ENCODE data around the gene PMPCA.
A peak's percentile ranks its signal among the peaks of the same experiment; 100 is the strongest.

The PMPCA gene

GRCh38 chr9:136410500-136411287 lies at the start of gene PMPCA, which contains the start of gene ENTR1:
Gene PMPCA, plus strand, starts transcription at chr9:136410658. Its CDS starts 11 bp downstream, at chr9:136410669.
Gene ENTR1, minus strand, starts transcription at chr9:136410614. Its CDS starts 217 bp downstream, at chr9:136410397.
- no peak for DNase-seq (ENCODE audit: low read depth)

- DNase-seq (ENCODE audit: low read depth), result no peak
Observed at GRCh38 chr9:136361047-136361753, 49.3 kb upstream of the PMPCA start.

DNA sequence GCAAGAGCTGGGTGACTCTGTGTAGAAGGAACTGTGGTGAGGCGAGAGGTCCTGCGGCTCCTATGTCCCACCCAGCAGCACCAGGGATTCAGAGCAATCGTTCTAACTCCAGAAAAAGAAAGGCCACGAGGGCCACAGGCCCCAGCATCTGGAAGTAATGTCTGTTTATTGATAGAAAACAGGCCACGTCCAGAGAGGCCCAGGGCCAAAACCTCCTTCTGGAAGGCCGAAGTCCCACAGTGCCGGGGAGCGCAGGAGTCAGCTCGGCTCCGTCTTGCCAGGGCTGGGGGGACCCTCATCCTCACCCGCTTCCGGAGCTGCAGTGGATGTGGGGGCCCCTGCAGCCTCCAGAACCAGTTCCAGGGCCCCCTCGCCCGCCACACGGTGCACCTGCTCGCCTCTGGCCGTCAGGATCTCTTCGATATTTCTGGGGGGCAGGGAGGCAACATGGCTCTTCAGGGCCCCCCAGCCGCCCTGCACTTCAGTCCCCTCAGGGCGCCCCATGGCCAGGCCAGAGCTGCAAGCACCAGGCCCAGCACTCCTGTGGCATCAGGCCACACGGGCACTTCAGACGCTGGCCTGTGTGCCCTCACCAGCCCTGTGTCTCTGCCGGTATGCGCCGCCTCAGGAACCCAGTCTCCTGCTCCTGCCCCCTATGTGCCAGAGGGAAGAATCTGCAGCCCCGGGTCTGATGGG lies 48.6 kb upstream of the PMPCA start:
- DNase-seq (ENCODE audit: low read depth), result no peak

GRCh38 chr9:136362450-136362784 lies 48.0 kb upstream of the PMPCA start:
- no peak for DNase-seq (ENCODE audit: low read depth)

DNA sequence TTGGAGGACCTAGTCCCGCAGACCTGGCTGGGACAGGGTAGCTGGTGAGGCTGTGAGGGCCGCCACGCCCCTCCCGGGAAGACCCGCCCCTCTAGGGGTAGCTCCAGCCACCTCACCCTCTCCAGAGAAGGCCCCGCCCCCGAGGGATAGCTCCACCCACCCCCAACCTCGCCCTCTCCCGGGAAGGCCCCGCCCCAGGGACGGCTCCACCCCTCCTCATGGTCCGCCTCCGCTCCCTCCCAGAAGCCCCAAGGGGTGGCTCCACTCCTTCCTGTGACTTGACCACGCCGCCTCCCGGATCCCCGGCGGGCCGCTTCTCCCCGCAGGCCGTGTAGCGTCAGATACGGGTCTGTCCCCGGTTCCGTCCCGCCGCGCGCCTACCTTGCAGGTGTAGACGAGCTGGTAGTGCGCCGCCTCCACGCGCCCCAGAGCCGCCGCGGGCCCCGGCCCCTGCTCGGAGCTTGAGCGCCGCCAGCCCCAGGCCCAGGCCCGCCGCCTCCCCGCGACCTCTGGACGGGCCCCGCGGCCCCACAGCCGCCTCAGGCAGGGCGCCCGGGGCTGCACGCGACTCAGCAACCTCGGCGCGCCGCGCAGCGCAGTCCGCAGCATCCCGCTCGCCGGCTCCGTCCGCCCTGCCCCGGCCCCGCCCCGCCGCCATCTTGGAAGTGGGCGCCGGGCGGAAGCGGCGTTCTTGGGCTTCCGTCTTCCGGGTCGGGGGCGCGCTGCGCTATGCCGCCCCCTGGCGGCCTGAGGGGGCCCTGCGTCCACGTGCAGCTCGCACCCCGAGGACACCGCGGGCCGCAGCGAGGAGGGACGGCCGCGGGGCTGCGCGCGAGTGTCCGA lies 47.1 kb upstream of the PMPCA start, which contains the start of gene DNLZ:
Gene DNLZ, minus strand, starts transcription at position 639 of the 843 bp plus-strand sequence. Its CDS starts 30 bp downstream, at position 609.
- no peak for DNase-seq (ENCODE audit: low read depth)

DNA sequence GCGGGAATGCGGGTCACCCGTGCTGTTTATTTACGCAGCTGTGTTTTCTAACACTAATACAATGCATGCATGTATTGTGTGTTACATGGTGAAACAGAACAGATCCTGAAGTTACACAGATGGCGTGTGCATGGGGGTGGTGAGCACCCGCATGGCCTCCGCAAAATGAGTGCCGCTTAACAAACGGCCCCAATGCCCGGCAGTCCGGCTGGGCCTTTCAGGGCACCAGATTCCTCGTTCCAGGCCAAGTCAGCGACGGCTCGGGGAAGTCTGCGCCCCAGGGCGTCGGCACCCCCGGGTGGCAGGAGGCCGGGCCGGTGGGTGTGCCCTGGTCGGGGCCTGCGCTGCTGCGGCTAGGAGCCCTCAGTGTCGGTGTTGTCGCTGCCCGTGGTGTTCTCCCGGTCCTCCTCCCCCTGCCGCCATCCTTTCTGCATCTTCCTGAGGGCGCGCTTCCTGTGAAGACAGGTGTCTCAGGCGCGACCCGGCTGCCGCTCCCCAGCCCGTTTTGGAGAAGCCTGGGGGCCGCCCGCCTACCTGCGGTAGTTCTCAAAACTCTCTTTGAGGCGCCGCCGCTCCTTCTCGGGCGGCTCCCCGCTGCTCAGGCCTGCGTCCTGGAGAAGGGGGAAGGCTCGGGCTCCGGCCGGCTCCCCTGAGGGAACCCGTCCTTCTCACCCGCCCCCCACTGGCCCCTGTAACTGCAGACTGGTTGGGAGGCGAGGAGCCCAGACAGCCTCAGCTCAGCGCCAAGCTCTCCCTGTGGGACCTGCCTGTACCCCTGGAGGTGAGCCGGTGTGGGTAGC lies 46.3 kb upstream of the PMPCA start:
- DNase-seq (ENCODE audit: low read depth), result no peak

GRCh38 chr9:136364942-136365774 lies 45.3 kb upstream of the PMPCA start:
- DNase-seq (ENCODE audit: low read depth), result no peak

GRCh38 chr9:136365775-136366222 lies 44.7 kb upstream of the PMPCA start:
- DNase-seq (ENCODE audit: low read depth), result no peak

DNA sequence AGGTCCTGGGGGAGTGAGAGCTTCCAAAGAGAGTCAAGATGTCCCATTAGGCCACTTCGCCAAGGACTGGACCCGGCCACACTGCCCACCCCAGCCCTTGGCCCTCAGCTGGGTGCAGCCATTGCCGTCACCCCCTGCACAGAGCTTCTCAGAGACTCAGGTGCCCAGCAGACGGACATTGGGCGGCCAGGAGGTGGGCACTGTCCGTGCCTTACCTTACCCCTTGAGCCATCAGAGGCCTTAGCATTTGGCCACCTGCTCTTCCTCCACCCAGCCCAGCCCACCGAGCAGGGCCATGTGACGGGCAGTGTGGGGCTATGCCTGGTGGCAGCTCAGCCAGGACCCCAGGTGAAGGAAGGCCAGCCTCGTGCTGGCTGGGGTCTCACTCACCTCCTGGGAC lies 43.6 kb upstream of the PMPCA start:
- DNase-seq (ENCODE audit: low read depth), result no peak

DNA sequence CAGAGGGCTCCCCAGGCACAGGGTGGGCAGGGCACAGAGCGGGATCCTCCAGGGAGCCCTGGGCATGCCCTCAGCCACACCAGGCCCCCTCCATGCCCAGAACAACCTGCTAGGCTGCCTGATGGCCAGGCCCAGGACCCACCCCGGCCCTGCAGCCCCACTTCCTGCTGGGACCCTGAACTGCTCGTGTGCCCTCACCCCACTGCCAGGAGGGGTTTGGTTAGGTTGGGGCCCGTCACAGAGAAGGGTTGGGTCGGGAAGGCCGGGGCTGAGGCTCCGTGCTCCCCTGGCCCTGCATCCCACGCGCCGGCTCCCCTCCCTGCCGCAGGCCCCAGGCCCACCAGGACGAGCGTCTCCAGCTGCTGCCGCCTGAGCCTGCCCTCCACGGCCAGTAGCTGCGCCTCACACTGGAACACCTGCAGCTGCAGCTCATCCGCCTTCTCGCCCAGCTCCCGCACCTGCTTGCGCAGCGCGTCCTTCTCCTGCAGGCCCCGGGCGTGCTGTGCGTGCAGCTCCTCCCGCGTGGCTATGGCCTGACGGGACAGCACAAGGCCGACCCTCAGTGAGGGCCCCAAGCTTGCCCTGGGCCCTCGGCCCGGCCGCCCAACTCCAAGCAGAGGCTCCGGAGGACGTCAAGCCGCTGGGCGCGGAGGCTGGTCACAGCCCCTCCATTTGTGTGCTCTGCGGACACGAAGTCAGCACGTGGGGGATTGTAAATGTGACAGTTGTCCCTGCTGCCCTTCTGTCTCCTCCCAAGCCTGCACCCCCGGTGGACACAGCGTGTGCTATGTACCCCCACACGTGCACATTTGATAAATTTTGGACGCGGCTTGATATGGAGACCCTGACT lies 42.9 kb upstream of the PMPCA start:
- no peak for DNase-seq (ENCODE audit: low read depth)

DNA sequence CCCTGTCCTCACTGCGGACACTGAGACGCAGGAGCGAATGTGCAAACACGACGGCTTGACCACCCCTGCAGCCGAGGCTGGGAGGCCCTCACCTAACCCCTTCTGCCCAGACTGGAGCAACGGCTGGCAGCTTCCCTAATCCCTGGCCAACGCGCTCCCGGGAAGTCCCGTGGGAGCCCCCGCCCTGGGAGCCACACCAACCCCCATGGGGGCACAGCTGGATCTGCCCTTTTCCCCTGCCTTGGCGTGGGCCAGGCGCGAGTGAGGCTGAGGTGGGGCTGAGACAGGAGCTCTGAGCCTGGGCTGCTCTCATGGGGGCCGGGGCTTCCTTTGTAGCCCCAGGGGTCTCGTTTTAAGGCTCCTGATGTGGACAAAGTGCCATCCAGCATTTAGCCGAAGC lies 42.3 kb upstream of the PMPCA start:
- DNase-seq (ENCODE audit: low read depth), result no peak

- DNase-seq (ENCODE audit: low read depth), result no peak
Observed at GRCh38 chr9:136370037-136370436, 40.4 kb upstream of the PMPCA start.

GRCh38 chr9:136370687-136371532 lies 39.5 kb upstream of the PMPCA start:
- DNase-seq (ENCODE audit: low read depth), result no peak

GRCh38 chr9:136371533-136371880 lies 39.0 kb upstream of the PMPCA start:
- DNase-seq (ENCODE audit: low read depth), result no peak

DNA sequence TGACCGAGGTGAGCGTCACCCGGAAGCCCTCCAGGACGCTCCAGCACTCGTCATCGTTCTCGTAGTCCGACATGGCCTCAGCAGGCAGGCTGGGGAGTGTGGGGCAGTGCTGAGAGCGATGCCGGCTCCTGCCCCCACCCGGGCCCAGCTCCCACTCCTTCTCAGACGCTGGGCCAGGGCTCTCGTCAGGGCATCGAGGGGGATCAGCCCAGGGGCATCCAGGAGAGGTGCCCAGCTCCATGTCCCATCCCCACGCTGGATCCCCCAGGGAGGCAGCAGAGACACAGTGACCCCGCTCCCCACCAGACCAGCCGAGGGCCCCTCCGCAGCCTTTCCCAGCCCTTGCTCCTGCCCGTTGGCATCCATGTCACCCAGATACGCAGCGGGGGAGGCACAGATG lies 38.5 kb upstream of the PMPCA start:
- DNase-seq (ENCODE audit: low read depth), result no peak

GRCh38 chr9:136372561-136373299 lies 37.7 kb upstream of the PMPCA start:
- peak; percentile 44 for DNase-seq (ENCODE audit: low read depth)

All from GM04503 (cell line).